ENCODE data around the gene TLX1. TPM values are rescaled to one million over a fixed set of nuclear protein-coding genes. Genes with fewer than 3 reads are reported as not detected.

Gene TLX1
- not detected for total RNA-seq
- not detected for polyA plus RNA-seq
- long read RNA-seq, donor 1 = 0 reads
- long read RNA-seq, donor 2 = 0 reads
- long read RNA-seq, donor 3 = 0 reads

DNA sequence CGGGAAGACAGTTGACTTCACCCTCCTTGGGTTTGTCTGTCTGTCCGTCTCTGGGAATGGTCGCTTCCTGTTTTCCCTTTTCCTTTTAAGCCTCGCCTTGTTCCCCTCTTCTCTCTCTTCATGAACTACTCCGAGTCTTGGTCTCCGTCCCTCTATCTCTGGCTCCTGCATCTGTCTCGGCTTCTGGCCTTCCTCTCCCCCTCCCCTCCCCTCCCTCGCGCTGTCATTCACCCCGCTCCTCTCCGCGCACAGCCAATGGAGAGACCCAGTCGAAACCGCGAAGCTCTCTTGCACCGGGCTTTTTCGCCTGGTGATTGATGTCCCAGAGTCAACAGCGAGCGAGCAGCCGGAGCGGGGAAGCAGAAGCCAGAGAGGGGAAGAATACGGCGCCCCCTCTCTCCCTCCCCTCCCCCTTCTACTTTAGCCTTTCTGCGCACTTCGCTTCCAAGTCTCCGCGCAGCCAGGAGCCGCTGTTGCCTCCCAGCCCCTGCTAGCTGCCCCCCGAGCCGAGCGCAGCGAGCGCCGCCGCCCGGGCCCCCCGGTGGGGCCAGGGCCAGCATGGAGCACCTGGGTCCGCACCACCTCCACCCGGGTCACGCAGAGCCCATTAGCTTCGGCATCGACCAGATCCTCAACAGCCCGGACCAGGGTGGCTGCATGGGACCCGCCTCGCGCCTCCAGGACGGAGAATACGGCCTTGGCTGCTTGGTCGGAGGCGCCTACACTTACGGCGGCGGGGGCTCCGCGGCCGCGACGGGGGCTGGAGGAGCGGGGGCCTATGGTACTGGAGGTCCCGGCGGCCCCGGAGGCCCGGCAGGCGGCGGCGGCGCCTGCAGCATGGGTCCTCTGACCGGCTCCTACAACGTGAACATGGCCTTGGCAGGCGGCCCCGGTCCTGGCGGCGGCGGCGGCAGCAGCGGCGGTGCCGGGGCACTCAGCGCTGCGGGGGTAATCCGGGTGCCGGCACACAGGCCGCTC lies at the start of gene TLX1:
TLX1 (plus strand) TSS at position 317 of the 978 bp plus-strand sequence; CDS start at position 559, 242 bp downstream.
- H3K27ac ChIP-seq = no peak within 1 kb of the TSS
- no peak within 1 kb of the TSS for H3K4me3 ChIP-seq
- no peaks in the 10 kb centered on the region for H3K9me3 ChIP-seq
- 1 to 3% (median 2%) methylated on average over 65 to 83 of the region's 83 CpGs for WGBS, 3 donors
- H3K27me3 ChIP-seq = no peaks in the 10 kb centered on the region
- H3K4me1 ChIP-seq (ENCODE audit: insufficient read depth) = peaks cover 1% of the 10 kb centered on the region
- TF ChIP-seq EP300 (IDR thresholded peaks at IDR 0.05) (no peak), POLR2A (IDR thresholded peaks at IDR 0.05) (no peak)
- TF ChIP-seq, protein P1, sequence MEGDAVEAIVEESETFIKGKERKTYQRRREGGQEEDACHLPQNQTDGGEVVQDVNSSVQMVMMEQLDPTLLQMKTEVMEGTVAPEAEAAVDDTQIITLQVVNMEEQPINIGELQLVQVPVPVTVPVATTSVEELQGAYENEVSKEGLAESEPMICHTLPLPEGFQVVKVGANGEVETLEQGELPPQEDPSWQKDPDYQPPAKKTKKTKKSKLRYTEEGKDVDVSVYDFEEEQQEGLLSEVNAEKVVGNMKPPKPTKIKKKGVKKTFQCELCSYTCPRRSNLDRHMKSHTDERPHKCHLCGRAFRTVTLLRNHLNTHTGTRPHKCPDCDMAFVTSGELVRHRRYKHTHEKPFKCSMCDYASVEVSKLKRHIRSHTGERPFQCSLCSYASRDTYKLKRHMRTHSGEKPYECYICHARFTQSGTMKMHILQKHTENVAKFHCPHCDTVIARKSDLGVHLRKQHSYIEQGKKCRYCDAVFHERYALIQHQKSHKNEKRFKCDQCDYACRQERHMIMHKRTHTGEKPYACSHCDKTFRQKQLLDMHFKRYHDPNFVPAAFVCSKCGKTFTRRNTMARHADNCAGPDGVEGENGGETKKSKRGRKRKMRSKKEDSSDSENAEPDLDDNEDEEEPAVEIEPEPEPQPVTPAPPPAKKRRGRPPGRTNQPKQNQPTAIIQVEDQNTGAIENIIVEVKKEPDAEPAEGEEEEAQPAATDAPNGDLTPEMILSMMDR (IDR thresholded peaks at IDR 0.05) = no peak
- H3K36me3 ChIP-seq = no peaks in the 10 kb centered on the region
- intact Hi-C loops (cut with DNase I) = no loop called here
- no peak for DNase-seq

DNA sequence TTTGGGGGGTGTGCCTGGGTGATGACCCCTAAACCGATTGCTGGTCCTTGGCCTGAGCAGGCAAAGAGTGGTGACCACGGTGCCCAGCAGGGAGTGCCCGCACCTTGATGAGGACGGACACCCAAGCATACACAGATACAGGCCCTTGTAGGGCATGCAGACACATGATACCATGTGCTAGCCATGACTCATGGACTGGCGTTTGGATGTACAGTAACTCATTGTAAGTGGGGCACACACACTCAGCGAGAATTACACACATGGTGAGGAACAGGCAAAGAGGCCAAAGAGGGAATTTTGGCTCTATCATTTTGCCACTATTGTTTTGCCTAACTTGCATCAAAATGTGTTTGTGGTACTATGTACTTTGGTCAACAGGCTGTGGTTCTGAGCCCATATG lies 45.3 kb upstream of the TLX1 start:
- no peaks in the 10 kb centered on the region for H3K27me3 ChIP-seq
- no peak overlapping the region for H3K4me3 ChIP-seq
- no peaks in the 10 kb centered on the region for H3K4me1 ChIP-seq (ENCODE audit: insufficient read depth)
- no peaks in the 10 kb centered on the region for H3K36me3 ChIP-seq
- no peak for DNase-seq
- intact Hi-C loops (cut with DNase I) = no loop called here
- 71 to 78% (median 75%) methylated on average over 6 of the region's 6 CpGs for WGBS, 3 donors
- H3K9me3 ChIP-seq = no peaks in the 10 kb centered on the region
- no peak for TF ChIP-seq POLR2A (IDR thresholded peaks at IDR 0.05)
- no peak for TF ChIP-seq EP300 (IDR thresholded peaks at IDR 0.05)
- H3K27ac ChIP-seq = no peak overlapping the region

DNA sequence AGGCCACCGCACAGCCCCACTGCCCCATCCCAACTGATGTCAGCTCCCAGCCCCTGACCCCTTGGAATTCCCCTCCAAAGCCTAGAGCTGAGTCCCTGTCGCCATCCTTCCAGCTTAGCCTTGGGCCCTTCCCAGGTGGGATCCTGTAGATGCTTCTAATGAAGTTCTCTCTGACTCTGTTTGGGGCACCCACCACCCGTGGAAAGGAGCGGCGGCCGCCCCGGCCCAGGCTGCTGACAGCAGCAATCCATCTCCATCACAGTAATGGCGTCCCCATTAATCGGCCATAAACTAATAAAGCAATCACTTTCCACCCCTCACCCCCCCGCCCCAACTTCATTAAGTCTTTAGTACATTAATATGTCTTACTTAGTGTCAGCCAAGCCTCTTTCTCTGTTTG lies 43.7 kb upstream of the TLX1 start:
- Histone ChIP-seq H3K27ac (no peak overlapping the region), H3K9me3 (no peaks in the 10 kb centered on the region), H3K4me3 (no peak overlapping the region), H3K36me3 (no peaks in the 10 kb centered on the region), H3K27me3 (no peaks in the 10 kb centered on the region), H3K4me1 (ENCODE audit: insufficient read depth) (no peaks in the 10 kb centered on the region)
- intact Hi-C loops (cut with DNase I) = no loop called here
- TF ChIP-seq, protein P1 (IDR thresholded peaks at IDR 0.05) = no peak
- TF ChIP-seq EP300 (IDR thresholded peaks at IDR 0.05) = no peak
- no peak for TF ChIP-seq POLR2A (IDR thresholded peaks at IDR 0.05)
- no peak for DNase-seq
- 21 to 29% (median 24%) methylated on average over 10 of the region's 10 CpGs for WGBS, 3 donors

DNA sequence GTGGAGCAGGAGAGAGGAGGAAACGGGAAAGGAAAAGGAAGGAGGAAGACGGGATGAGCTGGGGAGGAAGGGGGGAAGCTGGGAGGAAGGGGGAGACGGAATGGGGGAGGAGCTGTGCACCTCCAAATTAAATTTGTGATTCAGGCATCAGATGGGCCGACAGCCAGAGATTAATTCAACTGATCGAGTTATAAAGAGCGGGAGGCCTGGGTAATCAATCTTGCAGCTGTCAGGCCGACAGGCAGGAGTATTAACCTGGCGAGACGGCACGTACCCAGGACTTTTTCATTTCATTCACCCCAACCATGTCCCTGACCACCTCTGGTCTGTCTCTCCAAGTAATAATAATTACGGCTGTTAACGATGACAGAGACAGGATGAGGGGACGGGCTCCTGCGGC lies 43.1 kb upstream of the TLX1 start:
- no peak for DNase-seq
- WGBS, 3 donors = 9 to 10% (median 10%) methylated on average over 14 of the region's 14 CpGs
- H3K27me3 ChIP-seq = no peaks in the 10 kb centered on the region
- H3K4me3 ChIP-seq = no peak overlapping the region
- no peaks in the 10 kb centered on the region for H3K9me3 ChIP-seq
- H3K4me1 ChIP-seq (ENCODE audit: insufficient read depth) = no peaks in the 10 kb centered on the region
- TF ChIP-seq, protein P1 (IDR thresholded peaks at IDR 0.05) = no peak
- TF ChIP-seq POLR2A (IDR thresholded peaks at IDR 0.05) (no peak), EP300 (IDR thresholded peaks at IDR 0.05) (no peak)
- intact Hi-C loops (cut with DNase I) = no loop called here
- H3K27ac ChIP-seq = no peak overlapping the region
- no peaks in the 10 kb centered on the region for H3K36me3 ChIP-seq

Data from ovary (tissue), 10 donors.